HepG2 (cell line): Measurements from ENCODE around the gene NAV3. TPM values are rescaled to one million over a fixed set of nuclear protein-coding genes. Genes with fewer than 3 reads are reported as not detected.

ENCODE experiments used
- ATAC-seq: fragments of 200-7000 bp; cut with Tn5 transposase; 3 replicates; pipeline ENCODE4 v1.9.1; 2020; ENCODE audit warnings: mild to moderate bottlenecking, moderate library complexity
- BruUV-seq: library from RNA; stranded (reverse); fragments of 400-500 nt; replicated peaks from 2 replicates; lab custom pipeline; 2021; lab: Mats Ljungman, UMichigan
- CTCF ChIA-PET: fragments of 300-600 bp; formaldehyde crosslinking; extraction: SDS; loops from one replicate; lab custom pipeline; 2021; ENCODE audit warnings: low total read pairs, inconsistent platforms, low intra/inter-chr PET ratio; lab: Yijun Ruan, JAX
- POLR2A ChIA-PET: fragments of 350-600 bp; sonication (Branson Sonifier 250); formaldehyde crosslinking; loops from one replicate; lab custom pipeline; 2020; ENCODE audit warnings: antibody characterized with exemption, inconsistent platforms; lab: Yijun Ruan, JAX
- DNase-seq: peaks from one replicate; pipeline ENCODE4 v3.0.0-alpha.2; 2015; ENCODE audit warnings: low spot score
- FAIRE-seq: peaks from 3 replicates; lab custom pipeline; 2011; peaks lifted over from hg19 to GRCh38; lab: Jason Lieb, UNC
- H2AFZ ChIP-seq: one replicate; pipeline ENCODE4 v1.6.1; 2011; ENCODE audit warnings: low read length, inconsistent platforms
- H3K27ac ChIP-seq: fragments of 300-600 bp; 3 replicates; pipeline ENCODE4 v1.8.0; 2011; ENCODE audit warnings: mixed run types, mild to moderate bottlenecking, mixed read lengths, low read length, inconsistent platforms; ENCODE audit not compliant: insufficient read depth; ENCODE audit errors: extremely low read length
- H3K27me3 ChIP-seq, 2 experiments: fragments of 200-600 bp in 1 of 2; 2 replicates in 1 of 2; 3 replicates in 1 of 2; pipeline versions ENCODE4 v1.6.0 to v1.8.0; 2011; ENCODE audit warnings: low read length in 2 of 2, mild to moderate bottlenecking in 2 of 2, moderate library complexity in 2 of 2, inconsistent platforms in 1 of 2; ENCODE audit not compliant: insufficient read depth in 2 of 2, control insufficient read depth in 1 of 2
- H3K36me3 ChIP-seq, 2 experiments: fragments of 200-600 bp in 1 of 2; replicated peaks in 1 of 2; 2 replicates in 1 of 2; 3 replicates in 1 of 2; pipeline versions ENCODE4 v1.5.1 to v1.8.0; 2011; ENCODE audit warnings: low read length in 2 of 2, inconsistent platforms in 1 of 2; ENCODE audit not compliant: insufficient read depth in 2 of 2, control insufficient read depth in 1 of 2
- H3K4me1 ChIP-seq: 2 replicates; pipeline ENCODE4 v1.5.1; 2012; ENCODE audit warnings: low read length, inconsistent platforms; ENCODE audit not compliant: insufficient read depth
- H3K4me2 ChIP-seq: 2 replicates; pipeline ENCODE4 v1.6.0; 2011; ENCODE audit warnings: low read depth, low read length, inconsistent platforms
- H3K4me3 ChIP-seq, 3 experiments: fragments of 200-600 bp in 1 of 3; sonication (generic), shearing (Covaris generic) in 1 of 3; replicated peaks in 1 of 3; 2 replicates each; pipeline ENCODE4 v1.5.1; 2011 to 2016; ENCODE audit warnings: low read length in 3 of 3, inconsistent platforms in 2 of 3, low read depth in 2 of 3, mild to moderate bottlenecking in 2 of 3, control low read depth in 1 of 3, mixed read lengths in 1 of 3; ENCODE audit not compliant: insufficient read depth in 1 of 3
- H3K79me2 ChIP-seq: one replicate; pipeline ENCODE4 v1.6.1; 2011; ENCODE audit warnings: low read length, inconsistent platforms; ENCODE audit not compliant: insufficient read depth
- H3K9ac ChIP-seq: 2 replicates; pipeline ENCODE4 v1.6.0; 2011; ENCODE audit warnings: mild to moderate bottlenecking, low read depth, low read length, inconsistent platforms; ENCODE audit not compliant: insufficient read depth
- H3K9me3 ChIP-seq: 2 replicates; pipeline ENCODE4 v1.5.1; 2012; ENCODE audit warnings: mild to moderate bottlenecking, low read length
- H4K20me1 ChIP-seq: 2 replicates; pipeline ENCODE4 v1.6.0; 2011; ENCODE audit warnings: inconsistent platforms, mild to moderate bottlenecking, low read length, moderate library complexity; ENCODE audit not compliant: insufficient read depth
- CEBPB ChIP-seq: IDR thresholded peaks from 2 replicates; pipeline ENCODE4 v1.6.1; 2011; ENCODE audit warnings: low read depth, low read length, improper control_type of control experiment, borderline replicate concordance
- HNRNPH1 ChIP-seq: fragments of 200-400 bp; formaldehyde crosslinking; optimal IDR thresholded peaks from 2 replicates; pipeline ENCODE3; 2017; ENCODE audit warnings: mild to moderate bottlenecking, low read depth, low read length
- HOXD1 ChIP-seq: sonication (generic); formaldehyde crosslinking; IDR thresholded peaks from 2 replicates; pipeline ENCODE4 v1.5.0; 2020; ENCODE audit warnings: missing genetic modification reagents
- WGBS: methylation state at CpG from one replicate; pipeline ENCODE4 v1.1.6; 2017; ENCODE audit warnings: low lambda C conversion rate; 5-methylcytosine and 5-hydroxymethylcytosine counted together
- in situ Hi-C: cut with HindIII; loops from 2 replicates; pipeline ENCODE4 v1.10.0; 2017; ENCODE audit warnings: low pct_unique_long_range_greater_than_20kb; ENCODE audit not compliant: extremely low pct_ligation_motif_present
- intact Hi-C: fragments of 100-400 bp; cut with micrococcal nuclease; formaldehyde crosslinking; loops from one replicate; pipeline ENCODE4 v1.10.0; 2022; ENCODE audit not compliant: unreplicated experiment
- polyA plus RNA-seq, 8 experiments: library from polyadenylated mRNA; depleted of rRNA in 3 of 8; stranded (reverse) in 7 of 8; unstranded in 1 of 8; fragments of >200 nt; fragmentation: Illumina TruSeq in 4 of 8; extraction: Trizol in 4 of 8; gene quantifications; 2 replicates each; pipeline versions ENCODE4 v1.2.1 to v1.2.3, GENCODE V29; 2011 to 2016; ENCODE audit warnings: low read depth in 4 of 8, missing spikeins in 1 of 8, mixed read lengths in 1 of 8; ENCODE audit not compliant: insufficient read depth in 1 of 8
- total RNA-seq, 5 experiments: library from RNA; depleted of rRNA; stranded (reverse); fragments of >200 nt; fragmentation: Illumina TruSeq; extraction: Trizol; gene quantifications; 2 replicates each; pipeline ENCODE4 v1.2.3, GENCODE V29; 2016; ENCODE audit warnings: low read depth in 1 of 5
- TF ChIP-seq, protein P1 (sequence below): sonication (generic); formaldehyde crosslinking; IDR thresholded peaks from 2 replicates; pipeline ENCODE4 v1.8.1; 2022; ENCODE audit warnings: low read depth, mild to moderate bottlenecking, missing genetic modification reagents

NAV3 gene
- total and polyA plus RNA-seq, 2 of the 13 experiments (the other 11 are each of a cell fraction or from before 2014, with no cell fraction given), result 0.01 to 0.18 TPM

DNA sequence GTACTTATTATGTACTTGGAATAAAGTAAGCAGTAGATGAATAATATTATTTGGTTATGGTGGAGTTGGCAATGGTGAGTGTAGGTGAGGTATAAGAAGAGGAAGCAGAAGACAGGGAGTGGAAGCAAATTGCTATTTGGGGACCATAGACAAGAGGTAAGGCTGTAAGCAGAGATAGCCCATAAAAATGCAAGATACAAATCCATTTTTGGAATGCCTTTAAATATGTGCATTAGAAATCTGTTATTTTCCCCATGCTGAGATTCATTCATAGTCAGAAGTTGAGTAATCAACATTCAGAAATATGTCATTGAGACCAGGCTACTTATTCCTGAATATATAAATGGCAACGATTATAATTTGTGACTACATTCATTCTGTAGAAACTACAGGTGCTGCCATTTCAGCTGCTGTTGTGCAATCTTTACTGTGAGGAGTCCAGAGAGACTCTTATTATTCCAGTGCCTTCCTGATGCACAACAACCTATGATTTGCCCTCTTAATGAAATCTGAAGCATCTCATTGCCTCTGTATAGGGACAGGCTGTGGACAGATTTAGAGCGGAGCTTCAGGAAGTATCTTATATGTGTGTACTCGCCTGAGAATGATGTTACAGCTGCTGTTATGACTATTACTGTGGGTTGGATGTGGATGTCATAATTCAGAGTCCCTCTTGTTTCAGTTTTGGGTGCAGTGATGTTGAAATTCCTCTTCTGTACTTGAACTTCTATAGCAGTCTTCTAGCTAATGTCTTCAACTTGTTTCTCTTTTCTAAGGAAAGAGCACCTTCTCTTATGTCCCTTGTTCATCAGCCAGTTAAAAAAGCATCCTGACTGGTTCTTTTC, 173.8 kb downstream of the NAV3 start:
- Histone ChIP-seq H3K36me3 (no peaks in the 10 kb centered on the region), H3K4me2 (no peak overlapping the region), H3K9me3 (no peaks in the 10 kb centered on the region), H3K27ac (no peak overlapping the region), H3K9ac (no peak overlapping the region), H3K4me1 (no peaks in the 10 kb centered on the region), H2AFZ (no peak overlapping the region), H3K27me3 (no peaks in the 10 kb centered on the region), H3K4me3 (no peak overlapping the region), H4K20me1 (no peaks in the 10 kb centered on the region), H3K79me2 (no peaks in the 10 kb centered on the region)
- DNase-seq (no peak), FAIRE-seq (no peak), ATAC-seq (no peak)
- intact Hi-C loops, result no loop called here
- TF ChIP-seq HOXD1 (no peak), HNRNPH1 (no peak), CEBPB (peak; percentile 50)
- 0% methylated on average over 3 of the region's 3 CpGs for WGBS
- ChIA-PET CTCF (no interaction called here), POLR2A (no interaction called here)
- in situ Hi-C loops, result no loop called here
- BruUV-seq, result no TSS peak

DNA sequence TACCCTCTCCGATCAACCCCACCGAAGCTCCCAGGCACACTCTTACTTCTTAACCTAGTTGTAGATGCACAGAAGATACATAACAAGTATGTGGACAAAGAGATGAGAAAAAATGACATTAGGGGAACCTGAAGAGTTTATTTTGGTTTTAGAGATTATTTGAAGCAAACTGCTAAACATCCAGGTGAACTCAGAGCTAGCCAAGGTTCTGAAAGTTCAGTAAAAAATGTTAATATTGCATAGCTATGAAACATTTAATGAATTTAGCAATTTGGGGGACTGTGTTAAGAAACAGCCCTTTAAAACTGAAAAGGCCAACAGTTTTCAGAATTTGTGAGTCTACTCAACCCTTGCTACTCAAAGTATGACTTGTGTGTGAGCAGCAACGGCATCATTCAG, 174.4 kb downstream of the NAV3 start:
- DNase-seq, result no peak
- no peak overlapping the region for H3K27ac ChIP-seq
- H3K4me2 ChIP-seq, result no peak overlapping the region
- no peaks in the 10 kb centered on the region for H3K27me3 ChIP-seq
- H3K9ac ChIP-seq, result no peak overlapping the region
- WGBS, result 2% methylated on average over 3 of the region's 3 CpGs
- no peak overlapping the region for H3K4me3 ChIP-seq
- no peaks in the 10 kb centered on the region for H3K9me3 ChIP-seq
- no peak for ATAC-seq
- no peaks in the 10 kb centered on the region for H3K4me1 ChIP-seq
- H4K20me1 ChIP-seq, result no peaks in the 10 kb centered on the region
- POLR2A ChIA-PET, result no interaction called here
- intact Hi-C loops (no loop called here), in situ Hi-C loops (no loop called here)
- CTCF ChIA-PET, result no interaction called here
- FAIRE-seq, result no peak
- no TSS peak for BruUV-seq
- TF ChIP-seq, protein P1, sequence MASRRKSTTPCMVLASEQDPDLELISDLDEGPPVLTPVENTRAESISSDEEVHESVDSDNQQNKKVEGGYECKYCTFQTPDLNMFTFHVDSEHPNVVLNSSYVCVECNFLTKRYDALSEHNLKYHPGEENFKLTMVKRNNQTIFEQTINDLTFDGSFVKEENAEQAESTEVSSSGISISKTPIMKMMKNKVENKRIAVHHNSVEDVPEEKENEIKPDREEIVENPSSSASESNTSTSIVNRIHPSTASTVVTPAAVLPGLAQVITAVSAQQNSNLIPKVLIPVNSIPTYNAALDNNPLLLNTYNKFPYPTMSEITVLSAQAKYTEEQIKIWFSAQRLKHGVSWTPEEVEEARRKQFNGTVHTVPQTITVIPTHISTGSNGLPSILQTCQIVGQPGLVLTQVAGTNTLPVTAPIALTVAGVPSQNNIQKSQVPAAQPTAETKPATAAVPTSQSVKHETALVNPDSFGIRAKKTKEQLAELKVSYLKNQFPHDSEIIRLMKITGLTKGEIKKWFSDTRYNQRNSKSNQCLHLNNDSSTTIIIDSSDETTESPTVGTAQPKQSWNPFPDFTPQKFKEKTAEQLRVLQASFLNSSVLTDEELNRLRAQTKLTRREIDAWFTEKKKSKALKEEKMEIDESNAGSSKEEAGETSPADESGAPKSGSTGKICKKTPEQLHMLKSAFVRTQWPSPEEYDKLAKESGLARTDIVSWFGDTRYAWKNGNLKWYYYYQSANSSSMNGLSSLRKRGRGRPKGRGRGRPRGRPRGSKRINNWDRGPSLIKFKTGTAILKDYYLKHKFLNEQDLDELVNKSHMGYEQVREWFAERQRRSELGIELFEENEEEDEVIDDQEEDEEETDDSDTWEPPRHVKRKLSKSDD (CRISPR knock-in tag), result no peak
- no peak overlapping the region for H2AFZ ChIP-seq
- H3K79me2 ChIP-seq, result no peaks in the 10 kb centered on the region
- H3K36me3 ChIP-seq, result no peaks in the 10 kb centered on the region
